GM19193 (cell line): ENCODE data around the gene OSTF1.

Experiments used
- POLR2A ChIP-seq: IDR thresholded peaks from 4 replicates; pipeline ENCODE4 v1.6.1; 2011; ENCODE audit not compliant: insufficient read depth, insufficient read length; ENCODE audit errors: extremely low read depth

The OSTF1 gene

GRCh38 chr9:75167281-75167680 is 79.0 kb downstream of the OSTF1 start:
- TF ChIP-seq POLR2A, result no peak

GRCh38 chr9:75168270-75169178 is 80.2 kb downstream of the OSTF1 start:
- no peak for TF ChIP-seq POLR2A

- TF ChIP-seq POLR2A, result no peak
Measured at GRCh38 chr9:75169623-75170022, 81.3 kb downstream of the OSTF1 start.

GRCh38 chr9:75170898-75171360 is 82.6 kb downstream of the OSTF1 start:
- TF ChIP-seq POLR2A, result no peak

GRCh38 chr9:75175395-75175794 is 87.1 kb downstream of the OSTF1 start:
- no peak for TF ChIP-seq POLR2A

- no peak for TF ChIP-seq POLR2A
Measured at GRCh38 chr9:75176037-75176436, 87.7 kb downstream of the OSTF1 start.

- TF ChIP-seq POLR2A, result no peak
Measured at GRCh38 chr9:75181750-75182149, 93.4 kb downstream of the OSTF1 start.

GRCh38 chr9:75183306-75183705 is 95.0 kb downstream of the OSTF1 start:
- no peak for TF ChIP-seq POLR2A

GRCh38 chr9:75184471-75184870 is 96.2 kb downstream of the OSTF1 start:
- TF ChIP-seq POLR2A, result no peak

- TF ChIP-seq POLR2A, result no peak
Measured at GRCh38 chr9:75185585-75186170, 97.4 kb downstream of the OSTF1 start.

- TF ChIP-seq POLR2A, result no peak
Measured at GRCh38 chr9:75186767-75187380, 98.6 kb downstream of the OSTF1 start.

GRCh38 chr9:75188756-75189155 is 100.4 kb downstream of the OSTF1 start:
- TF ChIP-seq POLR2A, result no peak

- no peak for TF ChIP-seq POLR2A
Measured at GRCh38 chr9:75190762-75191161, 102.4 kb downstream of the OSTF1 start.
